Left lobe of liver (tissue), 2 donors: Measurements from ENCODE around the gene ZNF385A. TPM values are rescaled to one million over a fixed set of nuclear protein-coding genes. Genes with fewer than 3 reads are reported as not detected.

Source experiments
- ATAC-seq: fragments of 200-7000 bp; cut with Tn5 transposase; one replicate; pipeline ENCODE4 v1.9.1; 2020; ENCODE audit warnings: mild to moderate bottlenecking, moderate library complexity
- DNase-seq: peaks from one replicate; pipeline ENCODE4 v3.0.0-alpha.2; 2020; ENCODE audit warnings: low spot score
- total RNA-seq: library from RNA; stranded (reverse); gene quantifications from one replicate; pipeline ENCODE4 v1.2.1, GENCODE V29; 2021
- donor health status: DM: no; HTN: no; CAD: no; lungs with moderate emphysema.
- donor health status: DM: no; HTN: yes; CAD: no.

The ZNF385A gene
- total RNA-seq, 1 donor from 2014 or later, result 3.3 TPM

- ATAC-seq (peak; percentile 60), DNase-seq (no peak)
Measured at GRCh38 chr12:54394281-54394719, 9.8 kb upstream of the ZNF385A start.

- no peak for ATAC-seq
- DNase-seq, result no peak
Measured at GRCh38 chr12:54393743-54394142, 9.2 kb upstream of the ZNF385A start.

- no peak for ATAC-seq
- no peak for DNase-seq
Measured at GRCh38 chr12:54393207-54393609, 8.7 kb upstream of the ZNF385A start.

- ATAC-seq (no peak), DNase-seq (no peak)
Measured at GRCh38 chr12:54392485-54393206, 8.1 kb upstream of the ZNF385A start.

- no peak for DNase-seq
- ATAC-seq, result peak; percentile 24
Measured at GRCh38 chr12:54390668-54391551, 6.4 kb upstream of the ZNF385A start.

GRCh38 chr12:54390176-54390667, 5.7 kb upstream of the ZNF385A start:
- DNase-seq (no peak), ATAC-seq (peak; percentile 14)

GRCh38 chr12:54389607-54390175, 5.2 kb upstream of the ZNF385A start:
- ATAC-seq, result no peak
- no peak for DNase-seq

GRCh38 chr12:54389134-54389508, 4.6 kb upstream of the ZNF385A start:
- DNase-seq (no peak), ATAC-seq (no peak)

GRCh38 chr12:54388237-54389133, 4.0 kb upstream of the ZNF385A start:
- ATAC-seq, result no peak
- DNase-seq, result no peak

GRCh38 chr12:54387114-54387467, 2.6 kb upstream of the ZNF385A start:
- no peak for DNase-seq
- ATAC-seq, result no peak

GRCh38 chr12:54386403-54387113, 2.0 kb upstream of the ZNF385A start:
- DNase-seq (no peak), ATAC-seq (no peak)

- no peak for DNase-seq
- peak; percentile 32 for ATAC-seq
Measured at GRCh38 chr12:54385251-54385914, 850 bp upstream of the ZNF385A start.

GRCh38 chr12:54383041-54383609, 1.4 kb downstream of the ZNF385A start:
- ATAC-seq, result no peak
- DNase-seq, result no peak

- no peak for ATAC-seq
- DNase-seq, result no peak
Measured at GRCh38 chr12:54381136-54381535, 3.4 kb downstream of the ZNF385A start.

- ATAC-seq (peak; percentile 94), DNase-seq (peak; percentile 87)
Measured at GRCh38 chr12:54379398-54380201, 4.9 kb downstream of the ZNF385A start.

- ATAC-seq (peak; percentile 93), DNase-seq (peak; percentile 71)
Measured at GRCh38 chr12:54378796-54379397, 5.6 kb downstream of the ZNF385A start.

- ATAC-seq (no peak), DNase-seq (no peak)
Measured at GRCh38 chr12:54377797-54378515, 6.6 kb downstream of the ZNF385A start.
